ENCODE measurements around the gene NAV2.

Gene NAV2

DNA sequence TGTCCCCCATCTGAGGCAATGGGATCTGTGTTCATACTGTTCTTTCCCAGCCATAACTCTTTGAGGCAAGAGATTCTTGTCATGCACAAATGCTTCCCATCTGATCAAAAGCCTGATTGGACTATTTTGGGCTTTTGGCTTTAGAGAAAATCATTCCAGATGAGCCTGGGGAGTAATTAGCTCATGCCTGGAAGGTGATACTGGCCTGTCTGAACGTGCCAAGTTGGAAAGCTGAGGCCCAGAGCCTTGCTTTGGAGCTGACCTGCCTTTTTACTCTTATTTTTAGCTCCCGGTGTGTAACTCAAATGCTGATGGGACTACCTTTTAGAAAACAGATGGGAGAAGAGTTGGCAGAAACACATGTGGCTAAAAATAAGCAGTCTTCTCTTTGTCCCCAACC, 342.7 kb downstream of the NAV2 start:
- TF ChIP-seq, protein P1, sequence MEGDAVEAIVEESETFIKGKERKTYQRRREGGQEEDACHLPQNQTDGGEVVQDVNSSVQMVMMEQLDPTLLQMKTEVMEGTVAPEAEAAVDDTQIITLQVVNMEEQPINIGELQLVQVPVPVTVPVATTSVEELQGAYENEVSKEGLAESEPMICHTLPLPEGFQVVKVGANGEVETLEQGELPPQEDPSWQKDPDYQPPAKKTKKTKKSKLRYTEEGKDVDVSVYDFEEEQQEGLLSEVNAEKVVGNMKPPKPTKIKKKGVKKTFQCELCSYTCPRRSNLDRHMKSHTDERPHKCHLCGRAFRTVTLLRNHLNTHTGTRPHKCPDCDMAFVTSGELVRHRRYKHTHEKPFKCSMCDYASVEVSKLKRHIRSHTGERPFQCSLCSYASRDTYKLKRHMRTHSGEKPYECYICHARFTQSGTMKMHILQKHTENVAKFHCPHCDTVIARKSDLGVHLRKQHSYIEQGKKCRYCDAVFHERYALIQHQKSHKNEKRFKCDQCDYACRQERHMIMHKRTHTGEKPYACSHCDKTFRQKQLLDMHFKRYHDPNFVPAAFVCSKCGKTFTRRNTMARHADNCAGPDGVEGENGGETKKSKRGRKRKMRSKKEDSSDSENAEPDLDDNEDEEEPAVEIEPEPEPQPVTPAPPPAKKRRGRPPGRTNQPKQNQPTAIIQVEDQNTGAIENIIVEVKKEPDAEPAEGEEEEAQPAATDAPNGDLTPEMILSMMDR (conservative IDR thresholded peaks at IDR 0.05; ENCODE audit: low read depth, low read length), result no peak
- no peak for DNase-seq (ENCODE audit: low read depth)

GRCh38 chr11:20056109-20056949, 343.7 kb downstream of the NAV2 start:
- TF ChIP-seq, protein P1 (conservative IDR thresholded peaks at IDR 0.05; ENCODE audit: low read depth, low read length), result no peak
- DNase-seq (ENCODE audit: low read depth), result no peak
- H3K4me3 ChIP-seq (ENCODE audit: low read depth, low read length), result no peak overlapping the region

More for the DNA sequence above, 342.7 kb downstream of the NAV2 start:
- H3K4me3 ChIP-seq (ENCODE audit: low read depth, low read length), result no peak overlapping the region

DNA sequence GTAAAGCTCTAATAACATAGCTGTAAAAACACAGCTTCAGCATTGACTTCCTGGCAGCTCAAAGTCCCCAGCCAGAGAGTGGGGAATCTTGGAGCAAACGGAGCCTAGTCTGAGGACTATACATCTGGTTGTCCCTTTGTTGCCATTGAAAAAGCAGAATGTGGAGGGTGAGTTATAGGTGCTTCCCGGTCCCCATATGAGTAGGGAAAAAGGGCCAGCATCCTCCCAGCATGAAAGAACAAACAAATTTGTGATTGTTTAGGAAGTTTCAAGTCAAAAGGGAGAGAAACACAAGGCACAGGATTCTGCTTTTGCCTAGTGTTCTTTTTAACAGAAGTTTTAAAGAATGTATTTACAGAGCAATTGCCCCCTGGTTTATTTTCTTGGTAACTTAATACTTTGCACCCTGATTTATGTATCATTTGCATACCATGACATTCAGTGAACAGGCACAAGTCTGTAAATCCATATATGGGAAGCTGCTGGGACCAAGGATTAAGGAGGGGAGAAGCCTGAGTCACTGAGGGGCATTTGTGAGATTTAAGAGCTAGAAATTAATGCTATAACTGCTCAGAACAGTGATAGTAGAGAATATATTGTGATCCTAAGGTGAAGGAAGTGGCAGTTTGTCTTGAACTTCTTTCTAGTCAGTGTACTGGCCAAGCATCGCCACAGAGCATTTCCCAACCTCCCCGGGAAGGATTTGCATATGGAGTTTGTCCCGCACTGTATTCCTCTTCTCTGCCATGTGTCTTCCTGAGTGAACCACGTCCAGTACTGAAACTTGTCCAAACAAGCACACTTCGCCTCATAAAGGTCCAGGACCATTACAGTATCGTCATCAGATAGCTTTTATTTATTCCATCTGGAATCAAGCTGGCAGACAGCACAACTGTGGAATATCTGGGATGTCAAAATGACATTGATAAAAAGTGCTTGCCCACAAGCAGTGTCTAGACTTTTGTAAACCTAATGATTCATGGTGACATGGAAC, 344.6 kb downstream of the NAV2 start:
- no peak for DNase-seq (ENCODE audit: low read depth)
- TF ChIP-seq, protein P1 (conservative IDR thresholded peaks at IDR 0.05; ENCODE audit: low read depth, low read length), result no peak
- no peak overlapping the region for H3K4me3 ChIP-seq (ENCODE audit: low read depth, low read length)

- H3K4me3 ChIP-seq (ENCODE audit: low read depth, low read length), result no peak overlapping the region
- no peak for DNase-seq (ENCODE audit: low read depth)
- TF ChIP-seq, protein P1 (conservative IDR thresholded peaks at IDR 0.05; ENCODE audit: low read depth, low read length), result no peak
These were observed 346.3 kb downstream of the NAV2 start for GRCh38 chr11:20058749-20059458.

DNA sequence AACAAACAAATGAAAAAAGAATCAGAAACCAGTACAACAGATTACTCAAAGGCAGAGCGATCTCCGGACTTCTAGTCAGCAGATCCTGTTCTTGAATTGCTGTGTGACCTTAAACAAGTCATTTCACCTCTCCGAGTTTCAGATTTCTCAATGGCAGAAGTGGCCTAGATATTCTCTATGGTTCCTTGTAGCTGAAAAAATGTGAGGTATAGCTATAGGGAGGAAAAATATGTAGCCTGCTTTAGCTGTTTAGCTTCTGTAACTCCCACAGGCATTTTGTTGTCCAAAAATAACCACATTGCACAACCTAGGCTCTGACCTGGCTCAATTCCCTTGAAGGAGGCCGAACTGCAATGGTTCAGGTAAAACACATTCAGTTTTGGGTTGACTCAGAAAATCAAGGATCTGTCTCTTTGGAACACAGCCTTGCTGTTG, 347.0 kb downstream of the NAV2 start:
- peak; percentile 63 for DNase-seq (ENCODE audit: low read depth)
- no peak overlapping the region for H3K4me3 ChIP-seq (ENCODE audit: low read depth, low read length)
- TF ChIP-seq, protein P1 (conservative IDR thresholded peaks at IDR 0.05; ENCODE audit: low read depth, low read length), result no peak

GRCh38 chr11:20060181-20060580, 347.5 kb downstream of the NAV2 start:
- TF ChIP-seq, protein P1 (conservative IDR thresholded peaks at IDR 0.05; ENCODE audit: low read depth, low read length), result no peak
- H3K4me3 ChIP-seq (ENCODE audit: low read depth, low read length), result no peak overlapping the region
- no peak for DNase-seq (ENCODE audit: low read depth)
